ENCODE data around the gene DGCR2. TPM values are rescaled to one million over a fixed set of nuclear protein-coding genes. Genes with fewer than 3 reads are reported as not detected.

DGCR2 gene
- total and polyA plus RNA-seq, 2 experiments from 2014 or later, result 18.5 to 83.0 TPM

DNA sequence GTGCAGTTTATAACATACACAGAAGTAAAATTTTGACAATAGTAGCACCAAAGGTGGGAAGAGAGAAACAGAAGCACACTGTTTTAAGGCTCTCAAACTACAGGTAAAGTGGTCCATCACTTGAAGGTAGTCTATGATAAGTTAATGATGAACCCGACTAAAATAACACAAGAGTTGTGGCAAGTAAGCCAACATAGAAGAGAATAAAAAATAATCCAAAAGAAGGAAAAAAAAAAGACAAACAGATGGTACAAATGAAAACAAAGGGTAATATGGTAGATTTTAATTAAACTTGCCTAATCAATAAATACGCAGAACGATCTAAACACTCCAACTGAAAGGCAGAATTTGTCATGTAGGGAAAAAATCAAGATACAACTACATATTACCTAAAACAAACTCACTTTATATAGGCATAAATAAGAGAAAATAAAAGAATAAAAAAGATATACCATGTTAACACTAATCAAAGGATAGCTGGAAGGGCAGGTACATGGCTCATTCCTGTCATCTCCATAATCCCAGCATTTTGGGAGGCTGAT is 31.6 kb downstream of the DGCR2 start (continued):
- TF ChIP-seq POLR2AphosphoS5 (IDR thresholded peaks at IDR 0.05; ENCODE audit: low read depth), result no peak
- no peak for TF ChIP-seq STAT1 (IDR thresholded peaks at IDR 0.05; ENCODE audit: unreplicated experiment)
- no peak for TF ChIP-seq ZNF114 (CRISPR knock-in tag; IDR thresholded peaks at IDR 0.05)

DNA sequence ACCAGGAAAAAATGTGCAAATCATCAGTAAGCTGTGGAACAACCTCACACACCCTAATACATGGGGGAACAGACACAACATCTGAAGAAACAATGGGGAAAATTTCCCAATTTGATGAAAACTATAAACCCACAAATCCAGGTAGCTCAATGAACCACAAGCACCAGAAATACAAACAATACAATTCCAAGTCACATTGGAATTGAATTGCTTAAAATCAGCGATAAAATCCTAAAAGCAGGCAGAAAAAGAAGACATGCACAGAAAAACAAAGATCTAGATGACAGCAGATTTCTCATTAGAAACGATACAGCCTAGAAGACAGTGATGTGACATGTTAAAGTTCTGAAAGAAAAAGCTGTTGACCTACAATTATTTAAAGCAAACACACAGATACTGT is 32.0 kb downstream of the DGCR2 start:
- H3K27me3 Mint-ChIP-seq (ENCODE audit: insufficient read depth, low read depth, poor library complexity), result peaks cover 5% of the 10 kb centered on the region
- peaks cover 20% of the 10 kb centered on the region for H4K20me1 ChIP-seq (replicated peaks; ENCODE audit: insufficient read depth)
- H3K4me3 Mint-ChIP-seq, result no peak overlapping the region
- H3K4me1 ChIP-seq (ENCODE audit: insufficient read depth), result peaks cover 5% of the 10 kb centered on the region; the same call in 1 of the 2 replicates
- H3K27ac Mint-ChIP-seq, result no peak overlapping the region
- no peak for TF ChIP-seq EZH2phosphoT487 (IDR thresholded peaks at IDR 0.05; ENCODE audit: unreplicated experiment)
- TF ChIP-seq STAT1 (IDR thresholded peaks at IDR 0.05; ENCODE audit: unreplicated experiment), result no peak
- TF ChIP-seq, protein P1, sequence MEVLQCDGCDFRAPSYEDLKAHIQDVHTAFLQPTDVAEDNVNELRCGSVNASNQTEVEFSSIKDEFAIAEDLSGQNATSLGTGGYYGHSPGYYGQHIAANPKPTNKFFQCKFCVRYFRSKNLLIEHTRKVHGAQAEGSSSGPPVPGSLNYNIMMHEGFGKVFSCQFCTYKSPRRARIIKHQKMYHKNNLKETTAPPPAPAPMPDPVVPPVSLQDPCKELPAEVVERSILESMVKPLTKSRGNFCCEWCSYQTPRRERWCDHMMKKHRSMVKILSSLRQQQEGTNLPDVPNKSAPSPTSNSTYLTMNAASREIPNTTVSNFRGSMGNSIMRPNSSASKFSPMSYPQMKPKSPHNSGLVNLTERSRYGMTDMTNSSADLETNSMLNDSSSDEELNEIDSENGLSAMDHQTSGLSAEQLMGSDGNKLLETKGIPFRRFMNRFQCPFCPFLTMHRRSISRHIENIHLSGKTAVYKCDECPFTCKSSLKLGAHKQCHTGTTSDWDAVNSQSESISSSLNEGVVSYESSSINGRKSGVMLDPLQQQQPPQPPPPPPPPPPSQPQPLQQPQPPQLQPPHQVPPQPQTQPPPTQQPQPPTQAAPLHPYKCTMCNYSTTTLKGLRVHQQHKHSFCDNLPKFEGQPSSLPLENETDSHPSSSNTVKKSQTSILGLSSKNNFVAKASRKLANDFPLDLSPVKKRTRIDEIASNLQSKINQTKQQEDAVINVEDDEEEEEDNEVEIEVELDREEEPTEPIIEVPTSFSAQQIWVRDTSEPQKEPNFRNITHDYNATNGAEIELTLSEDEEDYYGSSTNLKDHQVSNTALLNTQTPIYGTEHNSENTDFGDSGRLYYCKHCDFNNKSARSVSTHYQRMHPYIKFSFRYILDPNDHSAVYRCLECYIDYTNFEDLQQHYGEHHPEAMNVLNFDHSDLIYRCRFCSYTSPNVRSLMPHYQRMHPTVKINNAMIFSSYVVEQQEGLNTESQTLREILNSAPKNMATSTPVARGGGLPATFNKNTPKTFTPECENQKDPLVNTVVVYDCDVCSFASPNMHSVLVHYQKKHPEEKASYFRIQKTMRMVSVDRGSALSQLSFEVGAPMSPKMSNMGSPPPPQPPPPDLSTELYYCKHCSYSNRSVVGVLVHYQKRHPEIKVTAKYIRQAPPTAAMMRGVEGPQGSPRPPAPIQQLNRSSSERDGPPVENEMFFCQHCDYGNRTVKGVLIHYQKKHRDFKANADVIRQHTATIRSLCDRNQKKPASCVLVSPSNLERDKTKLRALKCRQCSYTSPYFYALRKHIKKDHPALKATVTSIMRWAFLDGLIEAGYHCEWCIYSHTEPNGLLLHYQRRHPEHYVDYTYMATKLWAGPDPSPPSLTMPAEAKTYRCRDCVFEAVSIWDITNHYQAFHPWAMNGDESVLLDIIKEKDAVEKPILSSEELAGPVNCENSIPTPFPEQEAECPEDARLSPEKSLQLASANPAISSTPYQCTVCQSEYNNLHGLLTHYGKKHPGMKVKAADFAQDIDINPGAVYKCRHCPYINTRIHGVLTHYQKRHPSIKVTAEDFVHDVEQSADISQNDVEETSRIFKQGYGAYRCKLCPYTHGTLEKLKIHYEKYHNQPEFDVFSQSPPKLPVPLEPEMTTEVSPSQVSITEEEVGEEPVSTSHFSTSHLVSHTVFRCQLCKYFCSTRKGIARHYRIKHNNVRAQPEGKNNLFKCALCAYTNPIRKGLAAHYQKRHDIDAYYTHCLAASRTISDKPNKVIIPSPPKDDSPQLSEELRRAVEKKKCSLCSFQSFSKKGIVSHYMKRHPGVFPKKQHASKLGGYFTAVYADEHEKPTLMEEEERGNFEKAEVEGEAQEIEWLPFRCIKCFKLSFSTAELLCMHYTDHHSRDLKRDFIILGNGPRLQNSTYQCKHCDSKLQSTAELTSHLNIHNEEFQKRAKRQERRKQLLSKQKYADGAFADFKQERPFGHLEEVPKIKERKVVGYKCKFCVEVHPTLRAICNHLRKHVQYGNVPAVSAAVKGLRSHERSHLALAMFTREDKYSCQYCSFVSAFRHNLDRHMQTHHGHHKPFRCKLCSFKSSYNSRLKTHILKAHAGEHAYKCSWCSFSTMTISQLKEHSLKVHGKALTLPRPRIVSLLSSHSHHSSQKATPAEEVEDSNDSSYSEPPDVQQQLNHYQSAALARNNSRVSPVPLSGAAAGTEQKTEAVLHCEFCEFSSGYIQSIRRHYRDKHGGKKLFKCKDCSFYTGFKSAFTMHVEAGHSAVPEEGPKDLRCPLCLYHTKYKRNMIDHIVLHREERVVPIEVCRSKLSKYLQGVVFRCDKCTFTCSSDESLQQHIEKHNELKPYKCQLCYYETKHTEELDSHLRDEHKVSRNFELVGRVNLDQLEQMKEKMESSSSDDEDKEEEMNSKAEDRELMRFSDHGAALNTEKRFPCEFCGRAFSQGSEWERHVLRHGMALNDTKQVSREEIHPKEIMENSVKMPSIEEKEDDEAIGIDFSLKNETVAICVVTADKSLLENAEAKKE (CRISPR knock-in tag; IDR thresholded peaks at IDR 0.05), result no peak
- TF ChIP-seq, protein P2, sequence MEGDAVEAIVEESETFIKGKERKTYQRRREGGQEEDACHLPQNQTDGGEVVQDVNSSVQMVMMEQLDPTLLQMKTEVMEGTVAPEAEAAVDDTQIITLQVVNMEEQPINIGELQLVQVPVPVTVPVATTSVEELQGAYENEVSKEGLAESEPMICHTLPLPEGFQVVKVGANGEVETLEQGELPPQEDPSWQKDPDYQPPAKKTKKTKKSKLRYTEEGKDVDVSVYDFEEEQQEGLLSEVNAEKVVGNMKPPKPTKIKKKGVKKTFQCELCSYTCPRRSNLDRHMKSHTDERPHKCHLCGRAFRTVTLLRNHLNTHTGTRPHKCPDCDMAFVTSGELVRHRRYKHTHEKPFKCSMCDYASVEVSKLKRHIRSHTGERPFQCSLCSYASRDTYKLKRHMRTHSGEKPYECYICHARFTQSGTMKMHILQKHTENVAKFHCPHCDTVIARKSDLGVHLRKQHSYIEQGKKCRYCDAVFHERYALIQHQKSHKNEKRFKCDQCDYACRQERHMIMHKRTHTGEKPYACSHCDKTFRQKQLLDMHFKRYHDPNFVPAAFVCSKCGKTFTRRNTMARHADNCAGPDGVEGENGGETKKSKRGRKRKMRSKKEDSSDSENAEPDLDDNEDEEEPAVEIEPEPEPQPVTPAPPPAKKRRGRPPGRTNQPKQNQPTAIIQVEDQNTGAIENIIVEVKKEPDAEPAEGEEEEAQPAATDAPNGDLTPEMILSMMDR (conservative IDR thresholded peaks at IDR 0.05; ENCODE audit: low read depth in 2 of 2), result no peak
- no peak for TF ChIP-seq CREB1 (CRISPR knock-in tag; IDR thresholded peaks at IDR 0.05; ENCODE audit: low read depth)
- TF ChIP-seq ZNF331 (CRISPR knock-in tag; IDR thresholded peaks at IDR 0.05; ENCODE audit: low read depth), result no peak
- TF ChIP-seq, protein P3, sequence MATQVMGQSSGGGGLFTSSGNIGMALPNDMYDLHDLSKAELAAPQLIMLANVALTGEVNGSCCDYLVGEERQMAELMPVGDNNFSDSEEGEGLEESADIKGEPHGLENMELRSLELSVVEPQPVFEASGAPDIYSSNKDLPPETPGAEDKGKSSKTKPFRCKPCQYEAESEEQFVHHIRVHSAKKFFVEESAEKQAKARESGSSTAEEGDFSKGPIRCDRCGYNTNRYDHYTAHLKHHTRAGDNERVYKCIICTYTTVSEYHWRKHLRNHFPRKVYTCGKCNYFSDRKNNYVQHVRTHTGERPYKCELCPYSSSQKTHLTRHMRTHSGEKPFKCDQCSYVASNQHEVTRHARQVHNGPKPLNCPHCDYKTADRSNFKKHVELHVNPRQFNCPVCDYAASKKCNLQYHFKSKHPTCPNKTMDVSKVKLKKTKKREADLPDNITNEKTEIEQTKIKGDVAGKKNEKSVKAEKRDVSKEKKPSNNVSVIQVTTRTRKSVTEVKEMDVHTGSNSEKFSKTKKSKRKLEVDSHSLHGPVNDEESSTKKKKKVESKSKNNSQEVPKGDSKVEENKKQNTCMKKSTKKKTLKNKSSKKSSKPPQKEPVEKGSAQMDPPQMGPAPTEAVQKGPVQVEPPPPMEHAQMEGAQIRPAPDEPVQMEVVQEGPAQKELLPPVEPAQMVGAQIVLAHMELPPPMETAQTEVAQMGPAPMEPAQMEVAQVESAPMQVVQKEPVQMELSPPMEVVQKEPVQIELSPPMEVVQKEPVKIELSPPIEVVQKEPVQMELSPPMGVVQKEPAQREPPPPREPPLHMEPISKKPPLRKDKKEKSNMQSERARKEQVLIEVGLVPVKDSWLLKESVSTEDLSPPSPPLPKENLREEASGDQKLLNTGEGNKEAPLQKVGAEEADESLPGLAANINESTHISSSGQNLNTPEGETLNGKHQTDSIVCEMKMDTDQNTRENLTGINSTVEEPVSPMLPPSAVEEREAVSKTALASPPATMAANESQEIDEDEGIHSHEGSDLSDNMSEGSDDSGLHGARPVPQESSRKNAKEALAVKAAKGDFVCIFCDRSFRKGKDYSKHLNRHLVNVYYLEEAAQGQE (IDR thresholded peaks at IDR 0.05; ENCODE audit: unreplicated experiment), result no peak
- no peak for TF ChIP-seq ZNF114 (CRISPR knock-in tag; IDR thresholded peaks at IDR 0.05)
- TF ChIP-seq JUNB (IDR thresholded peaks at IDR 0.05; ENCODE audit: unreplicated experiment), result no peak
- no peaks in the 10 kb centered on the region for H3K9me2 ChIP-seq (ENCODE audit: insufficient read depth)
- no peak overlapping the region for H3K27ac ChIP-seq (ENCODE audit: low read depth)
- H3K36me3 Mint-ChIP-seq (ENCODE audit: low read depth), result peaks cover 14% of the 10 kb centered on the region
- peaks cover 55% of the 10 kb centered on the region for H3K79me2 ChIP-seq (replicated peaks; ENCODE audit: insufficient read depth)
- no peak overlapping the region for H3K4me3 ChIP-seq
- no peaks in the 10 kb centered on the region for H3F3A ChIP-seq (replicated peaks; ENCODE audit: low read depth)
- H3K9me3 Mint-ChIP-seq, result peaks cover under 1% of the 10 kb centered on the region; the same call in 1 of the 3 replicates
- no peak overlapping the region for H2AFZ ChIP-seq
- DNase-seq (ENCODE audit: low spot score), result no peak
- H3K4me2 ChIP-seq, result no peak overlapping the region
- no peak for ATAC-seq
- no peaks in the 10 kb centered on the region for H3K27me3 ChIP-seq (ENCODE audit: insufficient read depth)
- H3K4me1 Mint-ChIP-seq, result peaks cover 6% of the 10 kb centered on the region
- H3K36me3 ChIP-seq (ENCODE audit: insufficient read depth), result no peaks in the 10 kb centered on the region

All from GM23338 (cell line).